HepG2 (cell line): ENCODE measurements around the gene SCT. TPM values are rescaled to one million over a fixed set of nuclear protein-coding genes. Genes with fewer than 3 reads are reported as not detected.
A peak's percentile ranks its signal among the peaks of the same experiment; 100 is the strongest.

ENCODE experiments used
- KAT7 ChIP-seq: IDR thresholded peaks from 2 replicates; pipeline ENCODE4 v1.6.1; 2018; ENCODE audit warnings: borderline replicate concordance, missing compliant biosample characterization
- KLF6 ChIP-seq: IDR thresholded peaks from 2 replicates; pipeline ENCODE4 v1.8.0; 2016; ENCODE audit warnings: missing biosample characterization, missing genetic modification reagents
- MBD4 ChIP-seq: IDR thresholded peaks from 2 replicates; pipeline ENCODE4 v1.6.1; 2012; ENCODE audit warnings: low read length, inconsistent platforms, borderline replicate concordance
- MXI1 ChIP-seq: IDR thresholded peaks from 3 replicates; pipeline ENCODE4 v1.6.1; 2012; ENCODE audit warnings: low read depth, low read length, inconsistent platforms, borderline replicate concordance
- NR2C2 ChIP-seq: sonication (generic); formaldehyde crosslinking; IDR thresholded peaks from 2 replicates; pipeline ENCODE4 v1.4.0; 2020; ENCODE audit warnings: missing genetic modification reagents, mild to moderate bottlenecking, moderate library complexity, borderline replicate concordance
- PAWR ChIP-seq: sonication (generic); formaldehyde crosslinking; IDR thresholded peaks from 2 replicates; pipeline ENCODE4 v1.4.0; 2020; ENCODE audit warnings: missing genetic modification reagents, mild to moderate bottlenecking, borderline replicate concordance
- RFXANK ChIP-seq: IDR thresholded peaks from 2 replicates; pipeline ENCODE4 v1.6.1; 2016
- TBX3 ChIP-seq: fragments of 450-650 bp; IDR thresholded peaks from 2 replicates; pipeline ENCODE4 v1.6.1; 2017; ENCODE audit warnings: antibody characterized with exemption, mild to moderate bottlenecking, inconsistent platforms, borderline replicate concordance
- ZBTB7A ChIP-seq: sonication (generic); formaldehyde crosslinking; IDR thresholded peaks from 2 replicates; pipeline ENCODE4 v1.8.0; 2022; ENCODE audit warnings: mild to moderate bottlenecking, missing genetic modification reagents
- ZNF33A ChIP-seq: sonication (generic); formaldehyde crosslinking; IDR thresholded peaks from 2 replicates; pipeline ENCODE4 v1.5.1; 2020; ENCODE audit warnings: missing genetic modification reagents, mild to moderate bottlenecking, moderate library complexity, borderline replicate concordance
- ZNF33B ChIP-seq: sonication (generic); formaldehyde crosslinking; IDR thresholded peaks from 2 replicates; pipeline ENCODE4 v1.5.1; 2020; ENCODE audit warnings: mild to moderate bottlenecking, missing genetic modification reagents
- ZNF598 ChIP-seq: sonication (generic); formaldehyde crosslinking; IDR thresholded peaks from 2 replicates; pipeline ENCODE4 v1.5.1; 2020; ENCODE audit warnings: mild to moderate bottlenecking, missing genetic modification reagents, borderline replicate concordance
- ZNF792 ChIP-seq: IDR thresholded peaks from 2 replicates; pipeline ENCODE4 v1.6.1; 2016
- ZNF839 ChIP-seq: sonication (generic); formaldehyde crosslinking; IDR thresholded peaks from 2 replicates; pipeline ENCODE4 v1.4.0; 2020; ENCODE audit warnings: missing genetic modification reagents, mild to moderate bottlenecking, borderline replicate concordance
- polyA plus RNA-seq, 8 experiments: library from polyadenylated mRNA; depleted of rRNA in 3 of 8; stranded (reverse) in 7 of 8; unstranded in 1 of 8; fragments of >200 nt; fragmentation: Illumina TruSeq in 4 of 8; extraction: Trizol in 4 of 8; gene quantifications; 2 replicates each; pipeline versions ENCODE4 v1.2.1 to v1.2.3, GENCODE V29; 2011 to 2016; ENCODE audit warnings: low read depth in 4 of 8, missing spikeins in 1 of 8, mixed read lengths in 1 of 8; ENCODE audit not compliant: insufficient read depth in 1 of 8
- total RNA-seq, 5 experiments: library from RNA; depleted of rRNA; stranded (reverse); fragments of >200 nt; fragmentation: Illumina TruSeq; extraction: Trizol; gene quantifications; 2 replicates each; pipeline ENCODE4 v1.2.3, GENCODE V29; 2016; ENCODE audit warnings: low read depth in 1 of 5
- TF ChIP-seq, protein P1 (sequence below): sonication (generic); formaldehyde crosslinking; IDR thresholded peaks from 2 replicates; pipeline ENCODE4 v1.8.0; 2022; ENCODE audit warnings: missing genetic modification reagents, mild to moderate bottlenecking, inconsistent platforms, borderline replicate concordance
- TF ChIP-seq, protein P2 (sequence below): IDR thresholded peaks from 2 replicates; pipeline ENCODE4 v1.6.1; 2018; ENCODE audit warnings: missing genetic modification reagents
- TF ChIP-seq, protein P3 (sequence below): sonication (generic); formaldehyde crosslinking; IDR thresholded peaks from 2 replicates; pipeline ENCODE4 v1.5.0; 2020; ENCODE audit warnings: mild to moderate bottlenecking, missing genetic modification reagents
- TF ChIP-seq, protein P4 (sequence below): sonication (generic); formaldehyde crosslinking; IDR thresholded peaks from 2 replicates; pipeline ENCODE4 v1.5.0; 2020; ENCODE audit warnings: missing genetic modification reagents, mild to moderate bottlenecking, borderline replicate concordance
- TF ChIP-seq, protein P5 (sequence below): sonication (generic); formaldehyde crosslinking; IDR thresholded peaks from 2 replicates; pipeline ENCODE4 v1.4.0; 2020; ENCODE audit warnings: mild to moderate bottlenecking, missing genetic modification reagents

Gene SCT
- total and polyA plus RNA-seq, 2 of the 13 experiments (the other 11 are each of a cell fraction or from before 2014, with no cell fraction given) = not detected

DNA sequence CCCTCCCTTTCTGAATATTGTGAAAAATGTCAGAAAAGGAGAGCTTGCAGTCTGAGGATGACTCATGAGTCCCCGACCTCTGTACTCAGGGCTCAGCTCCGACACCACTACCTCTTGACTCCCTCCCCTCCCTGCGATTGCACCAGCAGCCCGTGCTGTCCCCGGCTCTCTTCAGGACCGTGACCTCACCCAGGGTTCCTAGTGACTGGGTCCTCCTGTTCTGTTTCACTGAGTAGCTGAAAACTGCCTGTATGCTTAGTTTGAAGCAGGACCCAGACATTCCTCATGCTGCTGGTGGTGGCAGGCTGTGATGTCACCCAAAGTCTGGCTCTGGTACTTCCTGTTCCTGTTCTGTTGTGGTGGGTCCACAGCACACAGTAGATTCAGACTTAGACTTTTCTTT is 39.0 kb downstream of the SCT start (continued):
- TF ChIP-seq MBD4 = no peak
- TF ChIP-seq, protein P1, sequence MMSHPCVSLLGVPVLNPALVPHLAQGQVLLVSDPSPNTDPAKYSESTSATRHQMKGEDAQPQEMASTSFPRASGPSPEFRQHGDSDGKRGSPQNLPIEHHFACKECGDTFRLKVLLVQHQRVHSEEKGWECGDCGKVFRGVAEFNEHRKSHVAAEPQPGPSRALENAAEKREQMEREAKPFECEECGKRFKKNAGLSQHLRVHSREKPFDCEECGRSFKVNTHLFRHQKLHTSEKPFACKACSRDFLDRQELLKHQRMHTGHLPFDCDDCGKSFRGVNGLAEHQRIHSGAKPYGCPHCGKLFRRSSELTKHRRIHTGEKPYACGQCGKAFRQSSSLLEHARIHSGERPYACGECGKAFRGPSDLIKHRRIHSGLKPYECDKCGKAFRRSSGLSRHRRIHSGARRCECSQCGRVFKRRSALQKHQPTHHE (CRISPR knock-in tag) = no peak
- TF ChIP-seq RFXANK (CRISPR knock-in tag) = no peak
- TF ChIP-seq KLF6 (CRISPR knock-in tag) = peak; percentile 59; the same call in 1 of the 2 replicates
- peak; percentile 85 for TF ChIP-seq NR2C2 (CRISPR knock-in tag)
- no peak for TF ChIP-seq ZNF33B (CRISPR knock-in tag)
- TF ChIP-seq ZNF839 (CRISPR knock-in tag) = no peak
- no peak; the same call in 1 of the 2 replicates for TF ChIP-seq TBX3
- TF ChIP-seq, protein P2, sequence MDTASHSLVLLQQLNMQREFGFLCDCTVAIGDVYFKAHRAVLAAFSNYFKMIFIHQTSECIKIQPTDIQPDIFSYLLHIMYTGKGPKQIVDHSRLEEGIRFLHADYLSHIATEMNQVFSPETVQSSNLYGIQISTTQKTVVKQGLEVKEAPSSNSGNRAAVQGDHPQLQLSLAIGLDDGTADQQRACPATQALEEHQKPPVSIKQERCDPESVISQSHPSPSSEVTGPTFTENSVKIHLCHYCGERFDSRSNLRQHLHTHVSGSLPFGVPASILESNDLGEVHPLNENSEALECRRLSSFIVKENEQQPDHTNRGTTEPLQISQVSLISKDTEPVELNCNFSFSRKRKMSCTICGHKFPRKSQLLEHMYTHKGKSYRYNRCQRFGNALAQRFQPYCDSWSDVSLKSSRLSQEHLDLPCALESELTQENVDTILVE (CRISPR knock-in tag) = peak; percentile 85
- TF ChIP-seq, protein P3, sequence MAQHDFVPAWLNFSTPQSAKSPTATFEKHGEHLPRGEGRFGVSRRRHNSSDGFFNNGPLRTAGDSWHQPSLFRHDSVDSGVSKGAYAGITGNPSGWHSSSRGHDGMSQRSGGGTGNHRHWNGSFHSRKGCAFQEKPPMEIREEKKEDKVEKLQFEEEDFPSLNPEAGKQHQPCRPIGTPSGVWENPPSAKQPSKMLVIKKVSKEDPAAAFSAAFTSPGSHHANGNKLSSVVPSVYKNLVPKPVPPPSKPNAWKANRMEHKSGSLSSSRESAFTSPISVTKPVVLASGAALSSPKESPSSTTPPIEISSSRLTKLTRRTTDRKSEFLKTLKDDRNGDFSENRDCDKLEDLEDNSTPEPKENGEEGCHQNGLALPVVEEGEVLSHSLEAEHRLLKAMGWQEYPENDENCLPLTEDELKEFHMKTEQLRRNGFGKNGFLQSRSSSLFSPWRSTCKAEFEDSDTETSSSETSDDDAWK (CRISPR knock-in tag) = no peak
- TF ChIP-seq ZNF792 (CRISPR knock-in tag) = 0 out of 2 replicates have a peak, but pooled peaks have one; percentile 24
- TF ChIP-seq MXI1 = peak; percentile 80; the same call in 1 of the 3 replicates
- 0 out of 2 replicates have a peak, but pooled peaks have one; percentile 47 for TF ChIP-seq KAT7 (CRISPR knock-in tag)
- peak; percentile 38; the same call in 1 of the 2 replicates for TF ChIP-seq ZNF598 (CRISPR knock-in tag)
- TF ChIP-seq, protein P4, sequence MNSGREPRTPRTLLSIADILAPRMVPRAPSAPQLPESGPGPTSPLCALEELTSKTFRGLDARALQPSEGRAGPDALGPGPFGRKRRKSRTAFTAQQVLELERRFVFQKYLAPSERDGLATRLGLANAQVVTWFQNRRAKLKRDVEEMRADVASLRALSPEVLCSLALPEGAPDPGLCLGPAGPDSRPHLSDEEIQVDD (CRISPR knock-in tag) = no peak
- no peak for TF ChIP-seq ZNF33A (CRISPR knock-in tag)
- TF ChIP-seq, protein P5, sequence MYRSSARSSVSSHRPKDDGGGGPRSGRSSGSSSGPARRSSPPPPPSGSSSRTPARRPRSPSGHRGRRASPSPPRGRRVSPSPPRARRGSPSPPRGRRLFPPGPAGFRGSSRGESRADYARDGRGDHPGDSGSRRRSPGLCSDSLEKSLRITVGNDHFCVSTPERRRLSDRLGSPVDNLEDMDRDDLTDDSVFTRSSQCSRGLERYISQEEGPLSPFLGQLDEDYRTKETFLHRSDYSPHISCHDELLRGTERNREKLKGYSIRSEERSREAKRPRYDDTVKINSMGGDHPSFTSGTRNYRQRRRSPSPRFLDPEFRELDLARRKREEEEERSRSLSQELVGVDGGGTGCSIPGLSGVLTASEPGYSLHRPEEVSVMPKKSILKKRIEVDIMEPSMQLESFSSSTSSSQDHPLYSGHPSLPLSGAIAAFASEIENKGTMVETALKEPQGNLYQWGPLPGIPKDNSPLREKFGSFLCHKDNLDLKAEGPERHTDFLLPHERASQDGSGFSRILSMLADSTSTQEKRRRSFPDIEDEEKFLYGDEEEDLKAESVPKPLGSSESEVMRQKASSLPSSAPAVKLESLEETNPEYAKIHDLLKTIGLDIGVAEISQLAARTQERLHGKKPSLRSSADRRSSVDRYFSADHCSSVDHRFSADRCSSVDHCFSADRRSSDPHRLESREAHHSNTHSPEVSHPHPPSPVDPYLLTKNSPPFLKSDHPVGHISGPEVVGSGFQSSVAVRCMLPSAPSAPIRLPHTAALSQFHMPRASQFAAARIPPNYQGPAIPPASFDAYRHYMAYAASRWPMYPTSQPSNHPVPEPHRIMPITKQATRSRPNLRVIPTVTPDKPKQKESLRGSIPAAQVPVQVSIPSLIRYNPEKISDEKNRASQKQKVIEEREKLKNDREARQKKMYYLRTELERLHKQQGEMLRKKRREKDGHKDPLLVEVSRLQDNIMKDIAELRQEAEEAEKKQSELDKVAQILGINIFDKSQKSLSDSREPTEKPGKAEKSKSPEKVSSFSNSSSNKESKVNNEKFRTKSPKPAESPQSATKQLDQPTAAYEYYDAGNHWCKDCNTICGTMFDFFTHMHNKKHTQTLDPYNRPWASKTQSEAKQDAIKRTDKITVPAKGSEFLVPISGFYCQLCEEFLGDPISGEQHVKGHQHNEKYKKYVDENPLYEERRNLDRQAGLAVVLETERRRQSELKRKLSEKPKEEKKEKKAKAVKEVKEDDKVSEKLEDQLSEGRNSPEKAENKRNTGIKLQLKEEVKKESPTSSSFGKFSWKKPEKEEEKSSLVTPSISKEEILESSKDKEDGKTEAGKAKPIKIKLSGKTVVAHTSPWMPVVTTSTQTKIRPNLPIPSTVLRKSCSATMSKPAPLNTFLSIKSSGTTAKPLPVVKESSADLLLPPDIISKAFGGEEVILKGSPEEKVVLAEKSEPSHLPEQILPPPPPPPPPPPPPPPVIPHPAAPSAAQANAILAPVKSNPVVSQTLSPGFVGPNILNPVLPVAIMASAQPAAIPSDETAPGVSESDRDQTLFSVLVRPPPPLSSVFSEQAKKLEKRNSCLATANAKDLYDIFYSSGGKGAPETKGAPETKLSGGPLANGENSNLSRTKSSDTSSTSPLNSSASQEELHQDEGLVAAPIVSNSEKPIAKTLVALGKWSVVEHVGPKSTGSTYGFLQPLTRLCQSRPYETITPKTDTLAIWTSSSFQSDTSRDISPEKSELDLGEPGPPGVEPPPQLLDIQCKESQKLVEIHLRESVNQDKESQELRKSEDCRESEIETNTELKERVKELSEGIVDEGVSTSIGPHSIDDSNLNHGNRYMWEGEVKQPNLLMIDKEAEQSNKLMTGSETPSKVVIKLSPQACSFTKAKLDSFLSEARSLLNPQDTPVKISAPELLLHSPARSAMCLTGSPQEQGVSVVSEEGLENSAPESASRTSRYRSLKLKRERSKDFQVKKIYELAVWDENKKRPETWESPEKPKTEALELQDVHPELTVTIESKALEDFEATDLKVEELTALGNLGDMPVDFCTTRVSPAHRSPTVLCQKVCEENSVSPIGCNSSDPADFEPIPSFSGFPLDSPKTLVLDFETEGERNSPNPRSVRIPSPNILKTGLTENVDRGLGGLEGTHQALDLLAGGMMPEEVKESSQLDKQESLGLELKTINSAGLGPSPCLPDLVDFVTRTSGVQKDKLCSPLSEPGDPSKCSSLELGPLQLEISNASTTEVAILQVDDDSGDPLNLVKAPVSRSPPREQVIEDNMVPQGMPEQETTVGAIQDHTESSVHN = no peak
- no peak for TF ChIP-seq ZBTB7A (CRISPR knock-in tag)
- TF ChIP-seq PAWR (CRISPR knock-in tag) = no peak
